Duodenal mucosa (tissue), 2 donors: Measurements from ENCODE around the gene GARRE1.
"Not testable (repeated sequence)": the region's sequence is repeated elsewhere in the genome, so short reads cannot be mapped to it uniquely, and the experiment has no call there.

Experiments
- H3K27ac ChIP-seq: one replicate; pipeline ENCODE4 v1.7.0; 2013; ENCODE audit warnings: low read depth, low read length
- H3K27me3 ChIP-seq, 2 donors: one replicate each; pipeline ENCODE4 v1.7.0; 2013; ENCODE audit warnings: low read length in 2 of 2, control low read depth in 1 of 2; ENCODE audit not compliant: insufficient read depth in 2 of 2, control insufficient read depth in 1 of 2
- H3K36me3 ChIP-seq, 2 donors: one replicate each; pipeline ENCODE4 v1.7.0; 2013; ENCODE audit warnings: low read length in 2 of 2, control low read depth in 1 of 2; ENCODE audit not compliant: insufficient read depth in 2 of 2, control insufficient read depth in 1 of 2
- H3K4me1 ChIP-seq, 2 donors: one replicate each; pipeline ENCODE4 v1.7.0; 2013; ENCODE audit warnings: low read length in 2 of 2, control low read depth in 1 of 2; ENCODE audit not compliant: insufficient read depth in 2 of 2, control insufficient read depth in 1 of 2
- H3K4me3 ChIP-seq, 2 donors: one replicate each; pipeline ENCODE4 v1.7.0; 2013; ENCODE audit warnings: low read length in 2 of 2, low read depth in 1 of 2
- H3K9ac ChIP-seq, 2 donors: one replicate each; pipeline ENCODE4 v1.7.0; 2013; ENCODE audit warnings: low read length in 2 of 2, low read depth in 1 of 2
- H3K9me3 ChIP-seq, 2 donors: one replicate each; pipeline ENCODE4 v1.7.0; 2013; ENCODE audit warnings: low read length in 2 of 2, control low read depth in 1 of 2; ENCODE audit not compliant: control insufficient read depth in 1 of 2

Gene GARRE1, protein sequence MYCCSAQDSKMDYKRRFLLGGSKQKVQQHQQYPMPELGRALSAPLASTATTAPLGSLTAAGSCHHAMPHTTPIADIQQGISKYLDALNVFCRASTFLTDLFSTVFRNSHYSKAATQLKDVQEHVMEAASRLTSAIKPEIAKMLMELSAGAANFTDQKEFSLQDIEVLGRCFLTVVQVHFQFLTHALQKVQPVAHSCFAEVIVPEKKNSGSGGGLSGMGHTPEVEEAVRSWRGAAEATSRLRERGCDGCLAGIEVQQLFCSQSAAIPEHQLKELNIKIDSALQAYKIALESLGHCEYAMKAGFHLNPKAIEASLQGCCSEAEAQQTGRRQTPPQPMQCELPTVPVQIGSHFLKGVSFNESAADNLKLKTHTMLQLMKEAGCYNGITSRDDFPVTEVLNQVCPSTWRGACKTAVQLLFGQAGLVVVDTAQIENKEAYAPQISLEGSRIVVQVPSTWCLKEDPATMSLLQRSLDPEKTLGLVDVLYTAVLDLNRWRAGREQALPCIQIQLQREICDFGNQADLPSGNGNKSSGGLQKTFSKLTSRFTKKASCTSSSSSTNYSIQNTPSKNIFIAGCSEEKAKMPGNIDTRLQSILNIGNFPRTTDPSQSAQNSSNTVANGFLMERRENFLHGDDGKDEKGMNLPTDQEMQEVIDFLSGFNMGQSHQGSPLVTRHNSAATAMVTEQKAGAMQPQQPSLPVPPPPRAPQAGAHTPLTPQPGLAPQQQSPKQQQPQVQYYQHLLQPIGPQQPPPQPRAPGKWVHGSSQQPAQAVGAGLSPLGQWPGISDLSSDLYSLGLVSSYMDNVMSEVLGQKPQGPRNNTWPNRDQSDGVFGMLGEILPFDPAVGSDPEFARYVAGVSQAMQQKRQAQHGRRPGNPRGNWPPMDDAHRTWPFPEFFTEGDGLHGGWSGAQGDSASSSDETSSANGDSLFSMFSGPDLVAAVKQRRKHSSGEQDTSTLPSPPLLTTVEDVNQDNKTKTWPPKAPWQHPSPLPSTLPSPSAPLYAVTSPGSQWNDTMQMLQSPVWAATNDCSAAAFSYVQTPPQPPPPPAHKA (N-terminal part only)

DNA sequence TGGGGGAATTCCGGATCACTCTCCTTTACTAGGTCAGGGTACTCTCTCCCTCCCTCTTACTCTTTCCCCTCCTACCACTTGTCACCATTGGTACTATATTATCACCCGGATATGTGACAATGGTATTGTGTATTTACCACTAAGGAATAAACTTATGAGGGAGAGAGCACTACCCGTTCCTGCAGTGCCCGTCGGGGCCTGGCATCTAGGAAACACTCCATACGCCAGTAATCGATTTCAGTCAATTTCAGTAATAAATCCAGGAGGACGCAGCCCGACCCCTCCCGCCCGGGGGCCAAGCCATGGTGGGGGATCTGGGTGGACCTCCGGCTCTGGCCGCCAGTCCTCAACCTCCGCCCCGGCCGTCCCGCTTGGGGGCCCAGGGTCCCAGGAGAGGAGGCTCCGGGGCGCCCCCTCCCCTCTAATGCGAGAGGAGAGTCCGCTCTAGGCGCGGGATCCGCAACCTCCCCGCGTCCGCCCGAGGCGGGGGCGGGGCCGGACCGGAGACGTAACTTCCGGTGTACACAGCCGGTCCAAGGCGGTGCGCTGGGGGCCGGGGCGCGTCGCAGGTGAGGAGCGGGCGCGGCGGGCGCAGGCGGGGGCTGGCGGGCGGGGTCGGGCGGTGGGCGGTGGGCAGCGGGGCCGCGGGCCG is at the start of gene GARRE1:
TSS of gene GARRE1 (plus strand) at position 509 of the 652 bp plus-strand sequence. CDS start 45,920 bp downstream, outside the sequence.
- no peaks in the 10 kb centered on the region for H3K27me3 ChIP-seq
- H3K4me3 ChIP-seq, result peak within 1 kb of the TSS; percentile 84 to 99
- H3K9me3 ChIP-seq, result no peaks in the 10 kb centered on the region
- peak within 1 kb of the TSS; percentile 89 to 93 for H3K9ac ChIP-seq
- peak within 1 kb of the TSS; percentile 66 for H3K27ac ChIP-seq
- H3K36me3 ChIP-seq, result no peaks in the 10 kb centered on the region
- H3K4me1 ChIP-seq, result peaks cover 0 to 8% of the 10 kb centered on the region in 2 donors

DNA sequence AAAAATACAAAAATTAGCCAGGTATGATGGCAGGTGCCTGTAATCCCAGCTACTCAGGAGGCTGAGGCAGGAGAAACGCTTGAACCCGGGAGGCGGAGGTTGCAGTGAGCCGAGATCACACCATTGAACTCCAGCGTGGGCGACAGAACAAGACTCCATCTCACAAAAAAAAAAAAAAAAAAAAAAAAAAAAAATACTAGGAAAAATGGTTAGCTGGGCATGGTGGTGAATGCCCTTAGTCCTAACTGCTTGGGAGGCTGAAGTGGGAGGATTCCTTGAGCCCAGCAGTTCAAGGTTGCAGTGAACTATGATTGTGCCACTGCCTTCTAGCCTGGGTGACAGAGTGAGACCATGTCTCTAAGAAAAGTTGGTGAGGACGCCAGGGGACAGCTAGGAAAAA is 49.0 kb upstream of the GARRE1 start:
- peaks cover 18 to 44% of the 10 kb centered on the region in 2 donors for H3K36me3 ChIP-seq
- not testable (repeated sequence) for H3K27me3 ChIP-seq, H3K4me1 ChIP-seq

DNA sequence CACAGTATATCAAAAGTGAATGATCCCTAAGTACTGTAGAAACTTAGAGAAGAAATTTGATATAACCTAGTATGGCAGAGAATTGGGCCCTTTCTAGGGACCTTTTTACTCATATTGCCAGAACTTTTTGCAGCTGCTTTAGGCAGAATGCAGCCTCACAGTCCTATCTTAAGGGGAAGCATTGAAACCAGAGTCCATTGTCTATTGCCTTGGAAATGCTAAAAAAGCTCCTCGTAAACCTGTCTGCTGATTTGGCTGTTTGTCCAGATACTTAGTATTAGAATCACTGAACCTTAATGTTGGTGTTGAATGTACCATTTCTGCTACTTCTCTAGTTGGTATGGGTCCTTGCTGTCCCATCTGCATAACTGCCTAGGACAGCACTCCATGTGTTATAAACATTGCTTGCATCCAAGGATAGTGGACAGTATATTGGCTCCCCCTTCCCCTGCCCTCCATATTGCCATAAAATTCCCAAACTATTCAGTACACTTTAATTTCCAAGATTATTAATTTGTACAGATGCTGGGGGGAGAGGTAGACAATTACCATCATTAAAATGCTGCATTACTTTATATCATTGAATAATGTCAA is 46.0 kb upstream of the GARRE1 start:
- peaks cover 17 to 58% of the 10 kb centered on the region in 2 donors for H3K36me3 ChIP-seq
- H3K4me1 ChIP-seq, result no peaks in the 10 kb centered on the region
- H3K9me3 ChIP-seq, result no peaks in the 10 kb centered on the region
- H3K4me3 ChIP-seq, result no peak overlapping the region
- H3K9ac ChIP-seq, result no peak overlapping the region
- no peak overlapping the region for H3K27ac ChIP-seq
- H3K27me3 ChIP-seq, result no peaks in the 10 kb centered on the region

More for the DNA sequence above, 49.0 kb upstream of the GARRE1 start:
- not testable (repeated sequence) for H3K27ac ChIP-seq, H3K4me3 ChIP-seq, H3K9me3 ChIP-seq, H3K9ac ChIP-seq

DNA sequence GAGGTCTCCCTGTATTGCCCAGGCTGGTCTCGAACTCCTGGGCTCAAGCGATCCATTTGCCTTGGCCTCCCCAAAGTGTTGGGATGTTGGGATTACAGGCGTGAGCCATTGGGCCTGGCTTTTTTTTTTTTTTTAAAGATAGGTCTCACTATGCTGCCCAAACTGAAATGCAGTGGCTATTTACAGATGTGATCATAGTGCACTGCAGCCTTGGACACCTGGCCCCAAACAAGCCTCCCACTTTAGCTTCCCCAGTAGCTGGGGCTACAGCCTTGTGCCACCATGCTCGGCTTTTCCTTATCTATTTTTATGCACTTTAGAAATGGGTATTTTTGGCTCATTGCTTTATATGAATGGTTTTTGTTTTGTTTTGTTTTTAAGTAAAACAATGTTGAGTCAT is 44.6 kb upstream of the GARRE1 start:
- H3K27me3 ChIP-seq, result no peaks in the 10 kb centered on the region
- H3K4me3 ChIP-seq, result no peak overlapping the region
- no peaks in the 10 kb centered on the region for H3K4me1 ChIP-seq
- no peaks in the 10 kb centered on the region for H3K9me3 ChIP-seq
- peaks cover 17 to 59% of the 10 kb centered on the region in 2 donors for H3K36me3 ChIP-seq
- H3K9ac ChIP-seq, result no peak overlapping the region
- H3K27ac ChIP-seq, result no peak overlapping the region

DNA sequence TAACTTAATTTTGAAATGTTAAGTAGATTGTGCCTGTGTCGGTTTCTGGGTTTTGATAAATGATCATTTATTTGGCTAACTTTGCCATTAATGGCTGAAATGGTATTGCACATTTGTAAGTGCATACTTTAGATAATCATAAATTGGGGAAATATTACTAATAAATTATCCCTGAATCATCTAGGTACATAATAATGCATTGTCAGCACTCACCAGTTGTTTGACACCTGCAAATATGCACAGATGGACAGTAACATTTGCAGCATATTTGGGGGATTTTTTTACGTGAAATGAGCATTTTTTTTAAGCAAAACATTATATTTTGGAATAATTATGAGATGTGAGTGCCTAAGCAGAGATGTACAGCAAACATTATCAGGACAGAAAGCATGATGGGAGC is 41.1 kb upstream of the GARRE1 start:
- Histone ChIP-seq H3K4me1 (no peaks in the 10 kb centered on the region), H3K9ac (no peak overlapping the region), H3K36me3 (peaks cover 20 to 57% of the 10 kb centered on the region in 2 donors), H3K4me3 (no peak overlapping the region), H3K9me3 (no peaks in the 10 kb centered on the region), H3K27me3 (no peaks in the 10 kb centered on the region), H3K27ac (no peak overlapping the region)

DNA sequence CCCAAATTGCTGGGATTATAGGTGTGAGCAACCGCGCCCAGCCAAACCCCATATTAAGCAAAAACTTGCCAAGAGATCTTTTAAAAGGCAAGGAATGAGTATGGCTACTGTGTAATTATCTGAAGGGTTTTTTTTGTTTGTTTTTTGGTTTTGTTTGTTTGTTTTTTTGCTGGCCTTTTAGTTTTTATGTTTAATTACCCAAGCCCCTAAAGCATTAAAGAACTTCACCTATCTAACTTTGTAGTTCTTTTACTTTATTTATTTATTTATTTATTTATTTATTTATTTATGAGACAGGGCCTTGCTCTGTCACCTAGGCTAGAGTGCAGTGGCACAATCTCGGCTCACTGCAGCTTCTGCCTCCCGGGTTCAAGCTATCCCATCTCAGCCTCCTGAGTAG is 40.3 kb upstream of the GARRE1 start:
- no peaks in the 10 kb centered on the region for H3K9me3 ChIP-seq
- peaks cover 12 to 57% of the 10 kb centered on the region in 2 donors for H3K36me3 ChIP-seq

DNA sequence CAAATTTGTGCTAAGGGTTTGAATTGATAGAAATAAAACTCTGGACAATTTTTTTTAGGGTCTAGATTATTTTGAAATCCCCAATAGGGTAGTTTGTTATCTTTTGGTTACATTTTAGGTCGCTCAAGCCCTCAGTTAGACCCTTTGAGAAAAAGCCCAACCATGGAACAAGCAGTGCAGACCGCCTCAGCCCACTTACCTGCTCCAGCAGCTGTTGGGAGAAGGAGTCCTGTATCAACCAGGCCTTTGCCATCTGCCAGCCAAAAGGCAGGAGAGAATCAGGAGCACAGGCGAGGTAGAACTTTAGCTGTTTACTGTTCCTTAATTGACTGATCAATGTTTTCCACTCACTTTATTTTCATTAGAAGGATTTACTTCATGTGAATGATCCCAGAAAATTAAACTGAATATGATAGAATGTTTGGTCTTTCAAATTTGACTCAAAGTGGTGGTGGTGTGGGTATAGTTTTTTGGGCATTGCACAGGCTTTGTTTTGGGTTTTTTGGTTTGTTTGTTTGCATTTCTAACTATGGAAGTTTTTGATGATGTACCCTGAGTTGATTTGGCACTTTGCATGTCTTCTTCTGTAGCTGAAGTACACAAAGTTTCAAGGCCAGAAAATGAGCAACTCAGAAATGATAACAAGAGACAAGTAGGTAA is 39.2 kb upstream of the GARRE1 start:
- Histone ChIP-seq H3K27ac (no peak overlapping the region), H3K36me3 (peaks cover 16 to 54% of the 10 kb centered on the region in 2 donors), H3K4me1 (no peaks in the 10 kb centered on the region), H3K4me3 (no peak overlapping the region), H3K9ac (no peak overlapping the region), H3K27me3 (no peaks in the 10 kb centered on the region), H3K9me3 (no peaks in the 10 kb centered on the region)

More for the DNA sequence above, 40.3 kb upstream of the GARRE1 start:
- Histone ChIP-seq H3K4me1 (no peaks in the 10 kb centered on the region), H3K4me3 (no peak overlapping the region), H3K27me3 (no peaks in the 10 kb centered on the region), H3K9ac (no peak overlapping the region), H3K27ac (no peak overlapping the region)

DNA sequence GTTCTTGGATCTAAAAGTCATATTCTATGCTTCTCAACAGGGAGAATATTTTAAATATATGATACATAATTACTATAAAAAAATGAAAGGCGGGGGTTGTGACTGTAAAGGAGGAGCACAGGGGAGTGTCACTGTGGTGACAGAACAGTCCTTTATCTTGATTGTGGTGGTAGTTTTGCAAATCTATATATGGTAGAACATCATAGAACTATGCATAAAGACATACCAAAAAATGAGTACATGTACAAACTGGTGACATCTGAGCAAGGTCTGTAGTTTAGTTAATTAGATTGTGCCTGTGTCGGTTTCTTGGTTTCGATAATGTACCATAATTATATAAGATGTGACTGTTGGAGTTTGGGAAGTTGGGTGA is 38.7 kb upstream of the GARRE1 start:
- peaks cover 14 to 52% of the 10 kb centered on the region in 2 donors for H3K36me3 ChIP-seq

DNA sequence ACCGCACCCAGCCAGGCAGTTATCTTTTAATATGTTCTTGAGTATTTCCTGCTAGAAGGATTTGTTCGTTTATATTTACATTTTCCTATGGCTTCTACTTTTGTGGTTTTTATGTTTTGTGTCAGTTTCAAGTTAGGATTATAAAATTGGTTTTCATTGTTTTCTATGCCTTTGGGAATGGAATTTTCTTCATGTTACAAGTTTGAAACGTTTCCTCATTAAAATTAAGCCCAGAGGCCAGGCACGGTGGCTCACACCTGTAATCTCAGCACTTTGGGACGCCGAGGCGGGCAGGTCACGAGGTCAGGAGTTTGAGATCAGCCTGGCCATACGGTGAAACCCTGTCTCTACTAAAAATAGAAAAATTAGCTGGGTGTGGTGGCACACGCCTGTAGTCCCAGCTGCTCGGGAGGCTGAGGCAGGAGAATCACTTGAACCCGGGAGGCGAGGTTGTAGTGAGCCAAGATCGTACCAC is 37.6 kb upstream of the GARRE1 start:
- not testable (repeated sequence) for H3K9ac ChIP-seq, H3K4me3 ChIP-seq, H3K27ac ChIP-seq, H3K4me1 ChIP-seq, H3K27me3 ChIP-seq, H3K9me3 ChIP-seq
- peaks cover 20 to 54% of the 10 kb centered on the region in 2 donors for H3K36me3 ChIP-seq

More for the DNA sequence above, 38.7 kb upstream of the GARRE1 start:
- Histone ChIP-seq H3K4me1 (no peaks in the 10 kb centered on the region), H3K9me3 (no peaks in the 10 kb centered on the region), H3K4me3 (no peak overlapping the region), H3K27me3 (no peaks in the 10 kb centered on the region), H3K27ac (no peak overlapping the region), H3K9ac (no peak overlapping the region)
